Fibroblast of the aortic adventitia (primary cell): ENCODE measurements around the gene BBS9. TPM values are rescaled to one million over a fixed set of nuclear protein-coding genes. Genes with fewer than 3 reads are reported as not detected.
"Not testable (repeated sequence)": the region's sequence is repeated elsewhere in the genome, so short reads cannot be mapped to it uniquely, and the experiment has no call there.

Experiments
- DNase-seq: peaks from one replicate; pipeline ENCODE4 v3.0.0-alpha.2; 2010; ENCODE audit warnings: low read depth
- H3K4me3 ChIP-seq: 2 replicates; pipeline ENCODE4 v1.5.1; 2011; ENCODE audit warnings: low read depth, mild to moderate bottlenecking, control low read depth, low read length, moderate library complexity
- CTCF ChIP-seq: IDR thresholded peaks from 2 replicates; pipeline ENCODE4 v1.5.1; 2011; ENCODE audit warnings: mild to moderate bottlenecking, low read length, control low read depth, inconsistent platforms; ENCODE audit not compliant: insufficient read depth
- total RNA-seq: library from RNA; depleted of rRNA; stranded (reverse); fragments of >200 nt; gene quantifications from 2 replicates; pipeline ENCODE4 v1.2.3, GENCODE V29; 2012; ENCODE audit warnings: low replicate concordance

The BBS9 gene
- total RNA-seq, 1 donor: 26.8 TPM

- peak; percentile 50 for DNase-seq
- no peak overlapping the region for H3K4me3 ChIP-seq
Measured at GRCh38 chr7:33258491-33258951, 129.2 kb downstream of the BBS9 start.

GRCh38 chr7:33261585-33261984 lies 132.2 kb downstream of the BBS9 start:
- H3K4me3 ChIP-seq: no peak overlapping the region
- TF ChIP-seq CTCF: no peak
- no peak for DNase-seq

More at GRCh38 chr7:33258491-33258951, 129.2 kb downstream of the BBS9 start:
- no peak for TF ChIP-seq CTCF

- DNase-seq: no peak
Measured at GRCh38 chr7:33262476-33262875, 133.1 kb downstream of the BBS9 start.

GRCh38 chr7:33271839-33272371 lies 142.5 kb downstream of the BBS9 start:
- not testable (repeated sequence) for DNase-seq, H3K4me3 ChIP-seq

More at GRCh38 chr7:33262476-33262875, 133.1 kb downstream of the BBS9 start:
- TF ChIP-seq CTCF: no peak
- H3K4me3 ChIP-seq: no peak overlapping the region

- no peak for TF ChIP-seq CTCF
- no peak for DNase-seq
- H3K4me3 ChIP-seq: no peak overlapping the region
Measured at GRCh38 chr7:33273356-33273755, 144.0 kb downstream of the BBS9 start.

GRCh38 chr7:33276325-33276724 lies 147.0 kb downstream of the BBS9 start:
- no peak overlapping the region for H3K4me3 ChIP-seq
- DNase-seq: no peak
- no peak for TF ChIP-seq CTCF

GRCh38 chr7:33276729-33277128 lies 147.4 kb downstream of the BBS9 start:
- TF ChIP-seq CTCF: no peak
- no peak overlapping the region for H3K4me3 ChIP-seq
- DNase-seq: no peak
